NCI-H1417 (cell line): ENCODE results near the gene PREB.

Experiments used
- DNase-seq, 3 experiments: peaks; one replicate each; lab custom pipeline; 2025; lab: John Stamatoyannopoulos, UW

Gene PREB

DNA sequence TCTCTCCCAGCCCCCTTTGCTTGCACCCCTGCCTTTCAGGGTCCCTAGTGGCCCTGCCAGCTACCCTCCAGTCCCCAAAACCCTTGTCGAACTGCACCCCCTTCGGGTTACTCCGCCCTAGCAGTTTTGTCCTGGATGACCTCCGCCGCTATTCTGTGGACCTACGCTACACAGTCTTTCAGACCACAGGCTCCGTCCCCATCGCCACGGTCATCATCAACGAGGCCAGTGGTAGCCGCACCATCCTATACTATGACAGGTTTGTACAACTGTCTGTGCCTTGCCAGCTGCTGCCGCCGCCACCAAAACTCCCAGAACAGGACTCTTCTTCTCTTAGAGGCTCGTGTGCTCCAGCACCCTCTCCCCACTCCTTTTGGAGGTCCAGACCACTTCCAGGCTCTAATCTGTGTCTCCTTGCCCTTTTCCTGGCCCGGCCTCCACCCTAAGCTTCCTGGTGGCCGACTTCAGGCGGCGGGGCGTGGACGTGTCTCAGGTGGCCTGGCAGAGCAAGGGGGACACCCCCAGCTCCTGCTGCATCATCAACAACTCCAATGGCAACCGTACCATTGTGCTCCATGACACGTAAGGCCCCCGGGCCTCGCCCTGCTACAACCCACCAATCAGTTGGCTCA is 40.0 kb downstream of the PREB start:
- no peak for DNase-seq

DNA sequence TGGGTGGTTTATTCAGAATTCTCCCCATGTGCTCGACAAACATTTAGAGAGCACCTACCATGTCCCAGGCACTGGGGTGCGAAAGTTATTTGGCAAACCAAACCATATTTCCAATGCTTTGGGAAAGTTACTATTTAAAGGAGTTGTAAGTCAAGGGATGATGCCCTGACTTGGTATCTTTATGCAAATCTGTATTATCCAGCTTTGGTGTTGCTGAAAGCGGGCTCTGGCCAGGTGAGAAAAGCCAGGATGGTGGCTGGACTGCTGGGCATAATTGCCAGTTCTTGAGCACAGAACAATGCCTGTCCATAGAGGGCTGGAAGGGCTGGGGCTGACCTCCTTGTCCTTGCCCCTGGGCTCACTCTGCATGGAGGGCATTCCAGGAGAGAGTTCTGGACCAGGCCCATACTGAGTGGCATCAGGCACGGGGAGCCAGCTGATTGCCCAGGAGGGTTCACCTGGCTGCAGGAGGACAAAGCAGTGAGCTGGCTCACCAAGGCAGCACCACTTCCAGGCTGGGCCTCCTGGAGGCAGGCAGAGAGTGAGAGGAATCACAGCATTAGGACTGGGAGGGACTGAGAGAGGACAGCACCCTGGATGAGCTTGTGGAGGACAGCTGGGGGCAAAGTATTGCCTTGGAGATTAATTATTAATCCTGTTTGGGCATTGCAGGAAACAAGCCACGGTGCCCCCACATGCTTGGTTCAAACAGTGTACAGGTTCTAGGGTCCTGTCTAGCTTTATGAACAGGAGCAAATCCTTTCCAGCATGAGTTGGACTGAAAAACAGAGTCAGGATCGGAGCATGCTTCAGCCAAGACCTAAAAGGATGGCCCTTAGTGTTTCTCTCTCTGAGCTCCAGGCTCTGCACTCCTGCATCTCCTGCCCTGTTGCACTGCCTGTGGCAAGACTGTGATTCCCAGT is 40.7 kb downstream of the PREB start:
- no peak for DNase-seq

DNA sequence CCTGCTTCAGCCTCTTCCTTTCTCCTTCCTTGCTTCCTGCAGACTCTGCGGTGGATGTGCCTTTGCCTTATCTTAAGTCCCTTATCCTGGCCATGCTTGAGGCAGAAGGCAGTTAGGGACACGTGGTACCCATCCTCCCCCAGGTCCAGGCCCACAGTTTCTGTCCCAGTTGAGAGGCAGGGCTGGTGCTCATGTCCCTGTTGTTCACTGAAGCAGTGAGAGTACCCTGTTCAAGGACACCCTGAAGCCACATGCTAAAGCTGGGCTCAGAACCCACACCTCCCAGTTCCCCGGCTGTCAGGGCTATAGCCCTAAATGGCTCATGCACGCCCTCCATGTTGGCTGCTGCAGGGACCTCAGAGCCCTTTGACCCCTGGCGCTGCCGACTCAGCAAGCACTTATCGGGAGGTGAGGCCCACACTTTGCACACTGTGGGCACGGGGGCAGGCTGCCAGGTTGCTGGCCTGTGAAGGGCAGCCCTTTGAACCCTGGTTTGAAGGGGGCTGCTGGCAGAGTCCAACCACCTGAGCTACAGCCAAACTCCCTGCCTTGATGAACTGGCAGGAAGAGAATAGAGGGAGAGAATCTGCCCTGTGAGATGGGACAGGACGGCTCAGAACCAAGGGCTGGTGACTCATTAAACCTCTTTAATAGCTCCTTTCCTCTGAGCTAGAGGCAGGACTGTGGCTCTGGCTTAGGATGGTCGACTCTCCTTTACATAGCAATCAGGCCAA is 41.6 kb downstream of the PREB start:
- no peak for DNase-seq

DNA sequence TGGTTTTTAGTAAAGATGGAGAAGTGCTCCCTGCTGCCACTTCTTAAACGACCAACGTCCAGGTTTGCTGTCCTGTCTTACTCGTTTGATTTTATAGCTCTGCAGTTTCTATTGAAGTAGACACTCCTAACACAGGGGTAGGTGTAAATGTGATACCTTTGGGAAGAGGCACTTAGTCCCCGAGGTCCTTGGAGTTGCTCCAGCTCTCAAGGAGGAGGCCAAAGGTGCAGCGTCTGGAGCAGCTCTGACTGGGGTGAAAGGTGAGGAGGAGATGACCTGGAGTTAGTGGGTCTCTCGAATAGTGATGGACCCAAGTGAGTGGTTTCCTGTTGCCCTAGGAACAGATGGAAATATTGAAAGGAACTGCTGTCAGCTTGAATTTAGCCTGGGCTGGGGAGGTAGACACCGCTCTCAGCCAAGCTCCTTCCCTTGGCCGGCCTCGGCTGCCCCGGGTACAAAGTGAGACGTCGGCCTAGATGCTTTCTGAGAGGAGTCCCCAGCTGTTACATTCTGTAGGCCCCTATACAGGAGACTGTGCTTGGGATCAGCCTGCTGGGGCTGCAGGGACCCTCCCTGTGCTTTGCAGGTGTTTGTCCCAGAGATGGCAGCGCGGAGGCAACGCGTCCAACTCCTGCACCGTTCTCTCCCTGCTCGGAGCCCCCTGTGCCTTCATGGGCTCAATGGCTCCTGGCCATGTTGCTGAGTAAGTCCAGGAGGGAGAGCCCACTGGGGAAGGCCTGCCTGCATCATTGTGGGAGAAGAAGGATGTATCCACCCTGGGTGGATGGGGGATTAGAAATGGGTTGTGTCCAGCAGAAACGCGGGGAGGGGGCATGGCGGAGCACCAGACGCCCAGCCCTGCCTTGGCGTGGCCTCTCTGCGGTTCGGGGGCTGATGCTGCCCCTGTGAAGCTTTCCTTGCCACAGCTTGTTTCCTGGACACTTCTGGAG is 42.4 kb downstream of the PREB start:
- DNase-seq: no peak

DNA sequence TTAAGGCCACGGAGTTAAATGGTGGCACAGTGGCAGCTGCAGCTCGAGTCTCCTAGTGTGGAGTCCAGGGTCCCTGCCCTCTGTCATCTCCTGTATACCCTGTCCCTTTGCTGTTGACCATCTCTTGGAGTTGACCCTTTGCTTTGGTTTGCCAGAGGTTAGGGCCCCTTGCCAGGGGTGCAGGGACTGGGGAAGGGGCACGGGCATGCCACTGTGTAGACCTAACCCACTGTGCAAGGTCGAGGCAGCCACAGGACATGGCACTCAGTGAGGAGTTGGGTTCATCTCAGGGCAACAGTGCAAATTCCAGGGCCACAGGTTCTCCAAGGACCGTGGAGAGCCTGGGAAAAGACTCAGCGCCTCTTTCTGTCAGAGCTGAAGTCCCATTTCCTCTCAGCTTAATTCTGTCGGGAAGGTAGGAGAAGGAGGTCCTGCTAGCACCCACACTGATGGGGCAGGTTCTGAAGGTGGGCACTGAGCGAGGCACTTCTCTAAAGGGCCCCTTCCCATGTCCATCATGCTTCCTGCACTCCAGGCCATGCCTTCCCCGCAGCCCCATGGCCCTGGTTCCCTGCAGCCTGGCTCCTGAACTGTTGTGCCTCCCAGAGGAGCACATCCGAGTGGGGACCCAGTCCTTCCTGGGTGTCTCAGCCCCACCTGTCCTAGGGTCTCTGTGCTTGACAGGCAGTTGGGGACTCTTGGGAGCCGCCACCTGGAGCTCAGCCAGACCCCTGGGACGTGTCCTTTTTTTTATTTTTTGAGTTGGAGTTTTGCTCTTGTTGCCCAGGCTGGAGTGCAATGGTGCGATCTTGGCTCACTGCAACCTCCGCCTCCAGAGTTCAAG is 45.1 kb downstream of the PREB start:
- no peak for DNase-seq

DNA sequence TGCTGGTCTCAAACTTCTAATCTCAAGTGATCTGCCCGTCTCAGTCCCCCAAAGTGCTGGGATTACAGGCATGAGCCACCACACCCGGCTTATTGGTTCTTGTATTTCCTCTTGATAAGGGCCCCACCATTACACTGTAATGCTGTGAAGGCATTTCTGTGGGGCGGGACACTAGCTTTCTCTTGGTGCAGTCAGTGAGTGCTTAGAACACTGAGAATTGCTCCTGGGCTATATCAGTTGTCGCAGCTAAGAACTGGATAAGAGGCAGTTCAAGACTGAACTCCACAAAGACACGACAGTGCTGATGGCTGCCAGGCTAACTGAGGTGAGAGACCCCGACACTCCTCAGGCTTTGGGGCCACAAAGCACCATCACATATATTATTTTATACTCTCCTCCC is 45.8 kb downstream of the PREB start:
- DNase-seq: no peak

DNA sequence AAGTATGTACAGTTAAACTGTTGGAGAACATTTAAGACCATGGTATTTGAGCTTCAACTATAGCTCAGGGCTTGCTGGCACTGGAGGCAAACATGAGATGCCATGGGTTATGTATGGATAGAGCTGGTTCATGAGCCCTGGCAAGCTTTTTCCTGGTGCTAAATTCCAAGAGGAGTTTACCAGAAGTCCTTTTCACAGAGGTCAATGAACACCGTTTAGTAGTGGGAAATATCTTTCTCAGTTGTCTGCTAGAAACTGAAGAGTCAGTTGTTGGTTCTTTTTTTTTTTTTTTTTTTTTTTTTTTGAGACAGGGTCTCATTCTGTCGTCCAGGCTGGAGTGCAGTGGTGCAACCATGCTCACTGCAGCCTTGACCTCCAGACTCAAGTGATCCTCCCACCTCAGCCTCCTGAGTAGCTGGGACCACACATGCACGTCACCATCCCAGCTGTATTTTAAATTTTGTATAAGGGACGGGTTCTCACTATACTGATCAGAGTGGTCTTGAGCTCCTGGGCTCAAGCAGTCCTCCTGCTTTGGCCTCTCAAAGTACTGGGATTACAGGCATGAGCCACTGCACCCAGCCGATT is 46.5 kb downstream of the PREB start:
- DNase-seq: no peak

DNA sequence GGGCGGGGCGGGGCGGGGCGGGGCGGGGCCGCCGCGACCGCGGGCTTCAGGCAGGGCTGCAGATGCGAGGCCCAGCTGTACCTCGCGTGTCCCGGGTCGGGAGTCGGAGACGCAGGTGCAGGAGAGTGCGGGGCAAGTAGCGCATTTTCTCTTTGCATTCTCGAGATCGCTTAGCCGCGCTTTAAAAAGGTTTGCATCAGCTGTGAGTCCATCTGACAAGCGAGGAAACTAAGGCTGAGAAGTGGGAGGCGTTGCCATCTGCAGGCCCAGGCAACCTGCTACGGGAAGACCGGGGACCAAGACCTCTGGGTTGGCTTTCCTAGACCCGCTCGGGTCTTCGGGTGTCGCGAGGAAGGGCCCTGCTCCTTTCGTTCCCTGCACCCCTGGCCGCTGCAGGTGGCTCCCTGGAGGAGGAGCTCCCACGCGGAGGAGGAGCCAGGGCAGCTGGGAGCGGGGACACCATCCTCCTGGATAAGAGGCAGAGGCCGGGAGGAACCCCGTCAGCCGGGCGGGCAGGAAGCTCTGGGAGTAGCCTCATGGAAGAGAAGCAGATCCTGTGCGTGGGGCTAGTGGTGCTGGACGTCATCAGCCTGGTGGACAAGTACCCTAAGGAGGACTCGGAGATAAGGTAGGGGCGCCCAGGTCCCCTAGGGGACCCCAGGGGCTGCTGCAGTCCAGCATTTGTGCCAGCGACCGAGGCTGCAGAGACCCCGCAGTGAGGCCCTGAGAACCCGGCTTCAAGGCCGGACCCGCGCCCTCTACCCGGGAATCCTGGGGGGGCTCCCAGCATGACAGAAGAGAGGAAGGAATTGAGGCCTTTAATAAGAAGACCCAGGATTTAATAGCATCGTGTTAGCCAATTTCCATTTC is 47.5 kb downstream of the PREB start, which contains the start of gene KHK:
Gene KHK (plus strand): TSS at position 49 of the 870 bp plus-strand sequence. CDS start 488 bp downstream, at position 537.
- peak; percentile 71 to 92 (median 90) for DNase-seq

DNA sequence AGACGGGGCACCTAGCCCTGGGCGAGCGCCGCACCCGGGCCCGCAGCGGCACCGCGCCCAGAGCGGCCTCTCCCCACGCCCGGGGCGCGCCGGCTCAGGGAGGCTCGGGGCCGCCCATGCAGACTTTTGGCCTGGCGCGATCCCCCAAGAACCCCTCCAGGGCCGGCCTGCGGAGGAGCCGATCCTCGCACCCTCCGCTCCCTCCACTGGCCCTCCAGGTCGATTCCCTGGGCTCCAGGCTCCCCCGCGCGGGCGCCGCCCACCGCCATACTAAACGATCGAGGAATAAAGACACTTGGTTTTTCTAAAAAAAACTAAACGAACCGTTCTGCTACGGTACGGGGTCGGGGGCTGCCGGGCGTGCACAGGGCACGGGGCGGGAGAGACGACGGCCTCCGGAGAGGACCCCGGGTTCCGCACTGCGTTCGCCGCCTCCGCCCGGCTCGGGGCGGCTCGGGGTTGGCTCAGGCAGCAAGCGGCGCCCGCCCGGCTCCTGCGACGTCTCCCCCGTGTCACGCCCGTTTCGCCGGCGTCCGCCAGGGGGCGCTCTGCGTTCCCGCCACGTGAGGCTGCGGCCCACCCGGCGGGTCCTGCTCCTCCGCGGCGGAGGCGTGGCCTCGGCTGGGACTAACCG is 48.2 kb downstream of the PREB start:
- DNase-seq: peak; percentile 97 to 98 (median 97)

DNA sequence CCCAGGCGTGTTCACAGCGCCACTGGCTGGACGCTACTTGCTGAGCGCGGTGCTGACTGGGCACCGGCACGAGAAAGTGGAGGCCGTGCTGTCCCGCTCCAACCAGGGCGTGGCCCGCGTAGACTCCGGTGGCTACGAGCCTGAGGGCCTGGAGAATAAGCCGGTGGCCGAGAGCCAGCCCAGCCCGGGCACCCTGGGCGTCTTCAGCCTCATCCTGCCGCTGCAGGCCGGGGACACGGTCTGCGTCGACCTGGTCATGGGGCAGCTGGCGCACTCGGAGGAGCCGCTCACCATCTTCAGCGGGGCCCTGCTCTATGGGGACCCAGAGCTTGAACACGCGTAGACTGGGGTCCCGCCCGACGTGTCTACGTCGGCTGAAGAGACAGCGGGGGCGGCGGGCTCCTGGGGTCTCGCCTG is 48.8 kb downstream of the PREB start:
- peak in 2 of 3 experiments; percentile 70 to 79 for DNase-seq

DNA sequence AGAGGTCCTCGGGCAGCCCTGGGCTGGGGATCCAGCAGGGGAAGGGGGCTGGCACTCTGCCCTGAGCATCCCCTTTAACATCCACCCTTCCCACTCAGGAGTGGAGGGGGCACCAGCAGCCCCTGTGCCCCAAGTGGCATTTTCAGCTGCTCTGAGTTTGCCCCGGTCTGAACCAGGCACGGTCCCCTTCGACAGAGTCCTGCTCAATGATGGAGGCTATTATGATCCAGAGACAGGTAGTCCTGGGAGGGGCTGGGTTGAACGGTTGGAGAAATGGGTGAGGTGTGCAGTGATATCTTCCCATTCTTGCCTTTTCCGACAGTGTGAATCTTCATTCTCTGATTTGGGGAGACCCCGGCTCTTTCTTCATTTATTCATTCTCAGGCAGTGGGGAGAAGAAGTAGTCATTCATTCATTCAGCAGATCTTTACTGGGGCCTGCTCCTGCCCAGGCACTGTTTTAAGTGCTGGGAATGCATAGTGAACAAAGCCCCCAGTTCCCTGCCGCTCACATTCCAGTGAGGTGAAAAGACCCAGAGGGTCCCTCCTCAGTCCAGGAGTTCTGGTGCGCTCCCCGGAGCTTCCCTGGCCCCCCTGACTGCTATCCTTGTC is 49.3 kb downstream of the PREB start:
- DNase-seq: no peak

DNA sequence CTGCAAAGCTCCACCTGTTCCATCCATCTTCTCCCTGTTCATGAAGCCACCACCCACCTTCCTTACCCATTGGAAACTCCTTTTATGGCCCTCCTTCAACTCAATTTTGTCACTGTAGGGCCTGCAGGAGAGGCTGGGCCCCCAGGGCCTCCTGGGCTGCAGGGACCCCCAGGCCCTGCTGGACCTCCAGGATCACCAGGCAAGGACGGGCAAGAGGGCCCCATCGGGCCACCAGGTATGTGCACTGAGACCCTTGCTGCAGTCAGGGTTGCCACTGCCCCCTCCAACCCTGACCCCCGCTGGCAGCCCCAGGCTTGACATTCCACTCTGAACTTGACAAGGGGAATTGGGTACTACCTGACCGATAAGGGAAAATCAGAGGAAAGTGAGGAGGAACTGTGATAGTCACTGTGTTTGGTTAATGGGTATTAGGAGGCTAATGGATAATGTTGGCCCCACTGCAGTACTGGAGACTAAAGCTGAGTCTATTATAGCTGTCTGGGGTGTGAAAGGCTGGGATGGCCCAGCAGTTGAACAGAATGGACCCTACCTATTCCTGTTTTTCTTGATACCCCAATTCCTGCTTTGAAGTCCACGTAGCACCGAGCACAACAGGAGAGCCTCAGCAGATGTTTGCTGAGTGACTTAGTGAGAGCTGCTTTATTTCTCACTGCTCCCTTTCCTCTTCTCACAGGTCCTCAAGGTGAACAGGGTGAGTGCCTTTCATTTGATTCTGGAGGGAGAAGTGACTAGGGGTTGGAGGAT is 50.0 kb downstream of the PREB start:
- no peak for DNase-seq

DNA sequence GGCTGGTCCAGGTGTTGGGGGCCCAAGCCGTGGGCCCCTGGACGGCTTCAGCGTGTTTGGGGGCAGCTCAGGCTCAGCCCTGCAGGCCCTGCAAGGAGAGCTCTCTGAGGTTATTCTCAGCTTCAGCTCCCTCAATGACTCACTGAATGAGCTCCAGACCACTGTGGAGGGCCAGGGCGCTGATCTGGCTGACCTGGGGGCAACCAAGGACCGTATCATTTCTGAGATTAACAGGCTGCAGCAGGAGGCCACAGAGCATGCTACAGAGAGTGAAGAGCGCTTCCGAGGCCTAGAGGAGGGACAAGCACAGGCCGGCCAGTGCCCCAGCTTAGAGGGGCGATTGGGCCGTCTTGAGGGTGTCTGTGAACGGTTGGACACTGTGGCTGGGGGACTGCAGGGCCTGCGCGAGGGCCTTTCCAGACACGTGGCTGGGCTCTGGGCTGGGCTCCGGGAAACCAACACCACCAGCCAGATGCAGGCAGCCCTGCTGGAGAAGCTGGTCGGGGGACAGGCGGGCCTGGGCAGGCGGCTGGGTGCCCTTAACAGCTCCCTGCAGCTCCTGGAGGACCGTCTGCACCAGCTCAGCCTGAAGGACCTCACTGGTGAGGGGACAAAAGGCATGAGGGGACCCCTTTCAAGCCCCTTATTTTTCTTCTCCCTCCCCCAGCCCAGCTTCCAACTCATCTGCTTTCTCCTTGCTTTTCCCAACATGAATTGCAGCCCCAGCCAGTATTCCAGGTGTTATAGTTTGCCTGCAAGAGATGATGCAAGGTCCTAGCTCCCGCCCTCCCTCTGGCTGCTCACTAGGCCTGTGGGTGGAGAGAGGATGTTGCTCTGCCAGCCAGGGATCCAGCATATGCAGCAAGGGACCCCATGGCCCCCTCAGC is 50.8 kb downstream of the PREB start:
- DNase-seq: no peak

DNA sequence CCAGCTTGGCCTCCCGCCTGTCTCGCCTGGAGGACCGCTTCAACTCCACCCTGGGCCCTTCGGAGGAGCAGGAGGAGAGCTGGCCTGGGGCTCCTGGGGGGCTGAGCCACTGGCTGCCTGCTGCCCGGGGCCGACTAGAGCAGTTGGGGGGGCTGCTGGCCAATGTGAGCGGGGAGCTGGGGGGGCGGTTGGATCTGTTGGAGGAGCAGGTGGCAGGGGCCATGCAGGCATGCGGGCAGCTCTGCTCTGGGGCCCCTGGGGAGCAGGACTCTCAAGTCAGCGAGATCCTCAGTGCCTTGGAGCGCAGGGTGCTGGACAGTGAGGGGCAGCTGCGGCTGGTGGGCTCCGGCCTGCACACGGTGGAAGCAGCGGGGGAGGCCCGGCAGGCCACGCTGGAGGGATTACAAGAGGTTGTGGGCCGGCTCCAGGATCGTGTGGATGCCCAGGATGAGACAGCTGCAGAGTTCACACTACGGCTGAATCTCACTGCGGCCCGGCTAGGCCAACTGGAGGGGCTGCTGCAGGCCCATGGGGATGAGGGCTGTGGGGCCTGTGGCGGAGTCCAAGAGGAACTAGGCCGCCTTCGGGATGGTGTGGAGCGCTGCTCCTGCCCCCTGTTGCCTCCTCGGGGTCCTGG is 51.5 kb downstream of the PREB start:
- DNase-seq: no peak

DNA sequence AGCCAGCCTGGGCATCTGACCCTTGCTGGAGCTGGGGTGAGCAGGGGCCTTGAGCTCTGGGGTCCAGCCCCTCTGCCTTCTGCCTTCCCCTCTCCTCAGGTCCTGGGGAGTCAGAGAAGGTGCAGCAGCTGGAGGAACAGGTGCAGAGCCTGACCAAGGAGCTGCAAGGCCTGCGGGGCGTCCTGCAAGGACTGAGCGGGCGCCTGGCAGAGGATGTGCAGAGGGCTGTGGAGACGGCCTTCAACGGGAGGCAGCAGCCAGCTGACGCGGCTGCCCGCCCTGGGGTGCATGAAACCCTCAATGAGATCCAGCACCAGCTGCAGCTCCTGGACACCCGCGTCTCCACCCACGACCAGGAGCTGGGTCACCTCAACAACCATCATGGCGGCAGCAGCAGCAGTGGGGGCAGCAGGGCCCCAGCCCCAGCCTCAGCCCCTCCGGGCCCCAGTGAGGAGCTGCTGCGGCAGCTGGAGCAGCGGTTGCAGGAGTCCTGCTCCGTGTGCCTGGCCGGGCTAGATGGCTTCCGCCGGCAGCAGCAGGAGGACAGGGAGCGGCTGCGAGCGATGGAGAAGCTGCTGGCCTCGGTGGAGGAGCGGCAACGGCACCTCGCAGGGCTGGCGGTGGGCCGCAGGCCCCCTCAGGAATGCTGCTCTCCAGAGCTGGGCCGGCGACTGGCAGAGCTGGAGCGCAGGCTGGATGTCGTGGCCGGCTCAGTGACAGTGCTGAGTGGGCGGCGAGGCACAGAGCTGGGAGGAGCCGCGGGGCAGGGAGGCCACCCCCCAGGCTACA is 52.3 kb downstream of the PREB start:
- DNase-seq: no peak
